ENCODE data around the gene TMEM248.
"Not testable (repeated sequence)": the region's sequence is repeated elsewhere in the genome, so short reads cannot be mapped to it uniquely, and the experiment has no call there.

DNA sequence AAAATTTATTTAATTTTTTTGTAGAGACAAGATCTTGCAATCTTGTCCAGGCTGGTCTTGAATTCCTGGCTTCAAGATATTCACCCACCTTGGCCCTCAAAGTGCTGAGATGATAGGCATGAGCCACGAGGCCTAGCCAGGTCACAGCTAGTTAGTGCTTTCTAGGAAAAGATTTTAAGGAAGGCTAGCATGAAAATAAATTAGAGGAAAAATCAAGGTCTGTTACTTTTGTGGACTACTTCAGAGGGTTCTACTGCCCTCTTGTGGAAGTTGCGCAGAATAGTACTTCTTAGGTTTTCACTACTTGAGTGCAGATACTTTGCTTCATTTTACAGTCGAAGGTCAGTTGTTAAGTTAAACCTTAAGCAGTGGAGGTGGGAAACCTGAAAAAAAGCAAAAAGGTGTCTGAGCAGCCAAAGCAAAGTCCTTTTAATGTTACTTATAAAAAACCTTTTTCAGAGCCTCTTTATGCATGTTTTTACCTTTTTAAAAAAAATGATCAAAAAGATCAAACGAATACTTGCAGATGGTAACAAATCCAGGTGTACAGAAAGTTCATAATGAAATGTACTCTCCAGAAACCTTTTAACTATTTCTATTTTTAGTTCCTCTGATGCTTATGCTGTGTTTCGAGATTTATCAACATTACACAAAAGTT is 79.7 kb downstream of the TMEM248 start:
- not testable (repeated sequence) for TF ChIP-seq ZNF404 (tag by site-specific recombination; IDR thresholded peaks at IDR 0.05); ZNF24 (tag by site-specific recombination; IDR thresholded peaks at IDR 0.05); ZNF785 (tag by site-specific recombination; IDR thresholded peaks at IDR 0.05); BCL11A (tag by site-specific recombination; IDR thresholded peaks at IDR 0.05; ENCODE audit: low read depth); ZNF530 (tag by site-specific recombination; IDR thresholded peaks at IDR 0.05; ENCODE audit: low read depth); ZNF138 (tag by site-specific recombination; IDR thresholded peaks at IDR 0.05; ENCODE audit: borderline replicate concordance)
- TF ChIP-seq, protein P1, sequence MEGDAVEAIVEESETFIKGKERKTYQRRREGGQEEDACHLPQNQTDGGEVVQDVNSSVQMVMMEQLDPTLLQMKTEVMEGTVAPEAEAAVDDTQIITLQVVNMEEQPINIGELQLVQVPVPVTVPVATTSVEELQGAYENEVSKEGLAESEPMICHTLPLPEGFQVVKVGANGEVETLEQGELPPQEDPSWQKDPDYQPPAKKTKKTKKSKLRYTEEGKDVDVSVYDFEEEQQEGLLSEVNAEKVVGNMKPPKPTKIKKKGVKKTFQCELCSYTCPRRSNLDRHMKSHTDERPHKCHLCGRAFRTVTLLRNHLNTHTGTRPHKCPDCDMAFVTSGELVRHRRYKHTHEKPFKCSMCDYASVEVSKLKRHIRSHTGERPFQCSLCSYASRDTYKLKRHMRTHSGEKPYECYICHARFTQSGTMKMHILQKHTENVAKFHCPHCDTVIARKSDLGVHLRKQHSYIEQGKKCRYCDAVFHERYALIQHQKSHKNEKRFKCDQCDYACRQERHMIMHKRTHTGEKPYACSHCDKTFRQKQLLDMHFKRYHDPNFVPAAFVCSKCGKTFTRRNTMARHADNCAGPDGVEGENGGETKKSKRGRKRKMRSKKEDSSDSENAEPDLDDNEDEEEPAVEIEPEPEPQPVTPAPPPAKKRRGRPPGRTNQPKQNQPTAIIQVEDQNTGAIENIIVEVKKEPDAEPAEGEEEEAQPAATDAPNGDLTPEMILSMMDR (tag by site-specific recombination; IDR thresholded peaks at IDR 0.05), result not testable (repeated sequence)
